Measurements from ENCODE around the gene MCAT.
A peak's percentile ranks its signal among the peaks of the same experiment; 100 is the strongest.

DNA sequence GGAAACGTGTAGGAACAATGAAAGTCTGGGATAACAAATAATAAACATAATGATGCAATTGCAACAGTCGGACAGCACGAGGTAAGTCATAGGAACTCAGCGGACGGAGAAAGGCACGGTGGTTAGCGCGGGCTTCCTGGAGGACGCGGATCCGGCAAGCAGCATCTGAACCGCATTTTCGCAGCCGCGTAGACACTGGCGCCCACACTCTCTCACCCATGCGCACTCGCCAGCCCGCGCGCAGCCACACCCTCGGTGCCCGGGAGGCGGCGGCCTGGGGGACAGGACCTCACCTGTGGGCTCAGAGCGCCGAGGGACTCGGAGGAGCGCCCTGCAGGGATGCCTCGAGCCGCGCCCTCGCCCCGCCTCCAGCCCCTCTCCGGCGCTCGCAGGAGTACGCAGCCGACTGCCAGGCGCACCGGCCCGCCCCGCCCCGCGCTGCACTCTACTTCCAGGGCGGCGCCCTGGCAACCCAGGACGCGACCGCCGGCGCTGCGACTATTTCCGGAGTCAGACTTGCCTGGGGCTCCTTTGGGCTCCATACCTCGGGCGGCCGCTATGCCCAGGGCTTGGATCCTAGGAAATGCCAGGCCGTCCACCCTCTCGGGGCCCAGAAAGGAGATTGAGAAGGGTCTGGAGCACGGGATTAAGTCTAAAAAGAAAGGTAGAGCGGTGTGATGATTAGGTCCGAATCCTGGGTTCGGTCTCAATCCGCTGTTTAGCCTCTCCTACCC is 54.0 kb downstream of the MCAT start, which contains the start of gene TTLL1:
- TF ChIP-seq MXI1 (IDR thresholded peaks at IDR 0.05; ENCODE audit: borderline replicate concordance, low read depth, low read length) (0 out of 2 replicates have a peak, but pooled peaks have one; percentile 61), CTCF (conservative IDR thresholded peaks at IDR 0.05; ENCODE audit: low read depth, low read length) (no peak), MAFK (IDR thresholded peaks at IDR 0.05; ENCODE audit: low read depth, low read length) (no peak), FOS (IDR thresholded peaks at IDR 0.05; ENCODE audit: low read depth, low read length) (no peak), RFX5 (IDR thresholded peaks at IDR 0.05; ENCODE audit: low read depth, low read length) (no peak), POLR2A (IDR thresholded peaks at IDR 0.05; ENCODE audit: low read depth, low read length) (no peak), RAD21 (IDR thresholded peaks at IDR 0.05; ENCODE audit: low read length) (no peak), SMC3 (IDR thresholded peaks at IDR 0.05; ENCODE audit: low read depth, low read length) (no peak)
- TF ChIP-seq, protein P1, sequence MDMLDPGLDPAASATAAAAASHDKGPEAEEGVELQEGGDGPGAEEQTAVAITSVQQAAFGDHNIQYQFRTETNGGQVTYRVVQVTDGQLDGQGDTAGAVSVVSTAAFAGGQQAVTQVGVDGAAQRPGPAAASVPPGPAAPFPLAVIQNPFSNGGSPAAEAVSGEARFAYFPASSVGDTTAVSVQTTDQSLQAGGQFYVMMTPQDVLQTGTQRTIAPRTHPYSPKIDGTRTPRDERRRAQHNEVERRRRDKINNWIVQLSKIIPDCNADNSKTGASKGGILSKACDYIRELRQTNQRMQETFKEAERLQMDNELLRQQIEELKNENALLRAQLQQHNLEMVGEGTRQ (IDR thresholded peaks at IDR 0.05; ENCODE audit: low read depth, low read length), result no peak

Measured in IMR-90 (cell line).